Measurements from ENCODE around the gene MYO1D. TPM values are rescaled to one million over a fixed set of nuclear protein-coding genes. Genes with fewer than 3 reads are reported as not detected.

The MYO1D gene
- total RNA-seq, 4 donors from 2014 or later, result 247 to 569 (median 444) TPM

DNA sequence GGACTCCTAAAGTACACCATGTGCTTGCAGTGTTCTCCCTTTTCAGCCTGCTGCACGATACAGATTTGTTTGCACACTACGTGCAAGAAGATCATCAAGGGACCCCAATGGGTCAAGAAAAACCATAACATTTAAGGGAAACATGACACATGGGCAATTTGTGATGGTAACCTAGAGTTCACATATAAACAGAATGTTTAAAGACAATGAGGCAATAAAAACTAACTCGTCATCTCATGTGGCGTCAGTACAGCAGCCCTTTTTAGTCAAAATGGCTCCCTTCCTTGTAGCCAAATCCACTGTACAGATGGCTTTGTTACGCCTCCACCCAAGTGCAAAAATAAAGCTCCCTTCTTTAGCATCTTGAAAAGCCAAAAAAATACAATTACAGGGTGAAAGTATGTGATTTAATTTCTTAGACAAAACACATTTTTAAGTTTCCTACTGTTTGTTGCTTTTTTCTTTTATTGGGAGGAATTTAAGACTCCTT, 216.4 kb downstream of the MYO1D start:
- intact Hi-C loops (cut with DNase I; ENCODE audit: low total_unique reads), result loop anchor here (10.0 kb wide), 1 partner anchor 1736 kb away; the partner anchor contains the start of gene ADAP2
- 75 to 79% methylated on average over 5 of the region's 5 CpGs for WGBS, 2 donors (ENCODE audit: low coverage in 1 of 2)
- DNase-seq, result no peak
- in situ Hi-C loops (cut with MboI; ENCODE audit: low pct_ligation_motif_present in 1 of 4, low pct_unique_long_range_greater_than_20kb in 1 of 4, low sequenced_read_pairs in 3 of 4), result loop anchor here in 3 of 4 donors (10.0 to 25.0 kb wide), 3 partner anchors 102 to 252 kb away; no protein-coding TSS in a partner anchor
- no peak overlapping the region for H3K27ac ChIP-seq
- H3K4me1 ChIP-seq, result no peaks in the 10 kb centered on the region
- no peaks in the 10 kb centered on the region for H3K9me3 ChIP-seq
- no peaks in the 10 kb centered on the region for H3K27me3 ChIP-seq
- TF ChIP-seq POLR2AphosphoS5 (IDR thresholded peaks at IDR 0.05) (no peak), POLR2A (IDR thresholded peaks at IDR 0.05) (no peak), EP300 (IDR thresholded peaks at IDR 0.05; ENCODE audit: low read depth) (no peak)
- TF ChIP-seq, protein P1, sequence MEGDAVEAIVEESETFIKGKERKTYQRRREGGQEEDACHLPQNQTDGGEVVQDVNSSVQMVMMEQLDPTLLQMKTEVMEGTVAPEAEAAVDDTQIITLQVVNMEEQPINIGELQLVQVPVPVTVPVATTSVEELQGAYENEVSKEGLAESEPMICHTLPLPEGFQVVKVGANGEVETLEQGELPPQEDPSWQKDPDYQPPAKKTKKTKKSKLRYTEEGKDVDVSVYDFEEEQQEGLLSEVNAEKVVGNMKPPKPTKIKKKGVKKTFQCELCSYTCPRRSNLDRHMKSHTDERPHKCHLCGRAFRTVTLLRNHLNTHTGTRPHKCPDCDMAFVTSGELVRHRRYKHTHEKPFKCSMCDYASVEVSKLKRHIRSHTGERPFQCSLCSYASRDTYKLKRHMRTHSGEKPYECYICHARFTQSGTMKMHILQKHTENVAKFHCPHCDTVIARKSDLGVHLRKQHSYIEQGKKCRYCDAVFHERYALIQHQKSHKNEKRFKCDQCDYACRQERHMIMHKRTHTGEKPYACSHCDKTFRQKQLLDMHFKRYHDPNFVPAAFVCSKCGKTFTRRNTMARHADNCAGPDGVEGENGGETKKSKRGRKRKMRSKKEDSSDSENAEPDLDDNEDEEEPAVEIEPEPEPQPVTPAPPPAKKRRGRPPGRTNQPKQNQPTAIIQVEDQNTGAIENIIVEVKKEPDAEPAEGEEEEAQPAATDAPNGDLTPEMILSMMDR (IDR thresholded peaks at IDR 0.05), result no peak
- H3K36me3 ChIP-seq, result peaks cover 0 to 15% (median 5%) of the 10 kb centered on the region in 4 donors
- H3K4me3 ChIP-seq, result no peak overlapping the region

DNA sequence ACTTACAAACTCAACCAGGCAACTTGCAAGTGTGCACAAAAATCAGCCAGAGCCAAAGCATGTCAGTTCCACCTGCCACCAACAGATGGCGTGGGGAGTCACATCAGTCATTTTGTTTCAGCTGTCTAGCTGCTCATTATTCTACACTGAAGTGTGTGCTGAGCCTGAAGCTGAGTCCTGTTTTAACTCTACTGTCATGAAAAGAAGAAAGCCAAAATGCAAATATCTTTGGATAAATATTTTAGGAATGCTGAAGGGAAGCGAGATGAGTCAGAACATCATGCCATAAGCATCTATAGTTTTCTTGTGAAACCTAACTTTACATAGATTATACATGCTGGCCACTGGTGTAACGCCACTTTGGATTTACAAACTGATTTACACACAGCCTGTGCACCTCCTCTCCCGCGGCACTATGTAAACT, 217.5 kb downstream of the MYO1D start:
- in situ Hi-C loops (cut with MboI; ENCODE audit: low pct_ligation_motif_present in 1 of 4, low pct_unique_long_range_greater_than_20kb in 1 of 4, low sequenced_read_pairs in 3 of 4) (loop anchor here in 3 of 4 donors (10.0 to 25.0 kb wide), 3 partner anchors 103 to 253 kb away; no protein-coding TSS in a partner anchor), intact Hi-C loops (cut with DNase I; ENCODE audit: low total_unique reads) (no loop called here)
- Histone ChIP-seq H3K36me3 (peaks cover 0 to 15% (median 5%) of the 10 kb centered on the region in 4 donors), H3K4me3 (no peak overlapping the region), H3K27me3 (no peaks in the 10 kb centered on the region), H3K4me1 (no peaks in the 10 kb centered on the region), H3K9me3 (no peaks in the 10 kb centered on the region), H3K27ac (no peak overlapping the region)
- TF ChIP-seq, protein P1 (IDR thresholded peaks at IDR 0.05), result peak; percentile 83 to 92 (median 90)
- TF ChIP-seq POLR2AphosphoS5 (IDR thresholded peaks at IDR 0.05), result no peak
- WGBS, 2 donors (ENCODE audit: low coverage in 1 of 2), result 34 to 36% methylated on average over 4 to 5 of the region's 5 CpGs
- DNase-seq, result peak; percentile 73

DNA sequence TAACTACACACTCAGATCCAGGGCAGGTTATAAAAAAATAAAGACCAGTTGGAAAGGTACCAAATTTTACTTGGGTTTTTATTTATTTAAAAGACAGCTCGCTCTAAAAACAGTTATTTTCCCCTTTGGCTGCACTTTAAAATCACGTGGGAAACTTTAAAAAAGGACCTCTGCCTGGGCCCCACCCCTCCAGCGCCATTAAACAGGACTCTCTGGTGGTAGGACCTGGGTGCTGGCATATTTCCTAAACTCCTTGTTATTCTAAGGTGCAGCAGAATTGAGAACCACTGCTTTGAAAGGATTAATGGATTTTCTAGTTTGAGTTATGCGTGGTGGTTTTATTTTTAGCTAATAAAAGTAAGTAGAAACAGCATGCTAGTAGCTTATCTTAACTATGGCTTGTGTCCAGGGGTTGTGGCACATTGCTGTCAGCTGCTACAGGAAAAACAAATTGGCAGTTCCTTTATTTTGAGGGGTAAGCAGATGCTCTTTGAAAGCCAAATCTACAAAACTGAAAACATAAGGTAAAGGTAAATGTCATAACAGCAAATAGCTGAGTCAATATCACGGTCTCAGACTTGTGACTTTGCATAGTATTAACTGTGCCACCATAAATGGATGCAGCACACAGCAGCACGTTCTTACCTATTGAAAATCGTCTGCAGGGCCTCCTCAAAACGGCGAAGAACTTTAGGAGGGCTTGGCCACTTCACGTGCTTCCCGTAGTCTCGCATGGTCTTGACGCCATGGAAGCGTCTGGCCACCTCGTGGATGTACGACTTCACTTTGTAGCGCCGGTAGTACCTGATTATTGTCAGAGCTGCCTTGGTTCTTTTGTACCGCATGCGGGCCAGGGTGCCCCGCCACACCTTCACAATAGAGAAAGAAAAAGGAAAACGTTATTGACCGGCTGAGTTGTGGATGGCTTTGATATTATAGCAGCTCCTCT, 218.2 kb downstream of the MYO1D start:
- TF ChIP-seq, protein P1 (IDR thresholded peaks at IDR 0.05), result no peak
- TF ChIP-seq EP300 (IDR thresholded peaks at IDR 0.05; ENCODE audit: low read depth) (no peak), POLR2AphosphoS5 (IDR thresholded peaks at IDR 0.05) (no peak), POLR2A (IDR thresholded peaks at IDR 0.05) (no peak)
- Histone ChIP-seq H3K27me3 (no peaks in the 10 kb centered on the region), H3K4me1 (no peaks in the 10 kb centered on the region), H3K4me3 (no peak overlapping the region), H3K36me3 (peaks cover 0 to 16% (median 6%) of the 10 kb centered on the region in 4 donors), H3K9me3 (no peaks in the 10 kb centered on the region), H3K27ac (no peak overlapping the region)
- DNase-seq, result no peak
- 65 to 78% methylated on average over 10 to 23 of the region's 23 CpGs for WGBS, 2 donors (ENCODE audit: low coverage in 1 of 2)
- in situ Hi-C loops (cut with MboI; ENCODE audit: low pct_ligation_motif_present in 1 of 4, low pct_unique_long_range_greater_than_20kb in 1 of 4, low sequenced_read_pairs in 3 of 4) (loop anchor here in 3 of 4 donors (10.0 to 25.0 kb wide), 3 partner anchors 104 to 254 kb away; no protein-coding TSS in a partner anchor), intact Hi-C loops (cut with DNase I; ENCODE audit: low total_unique reads) (no loop called here)

GRCh38 chr17:32656886-32657285, 220.0 kb downstream of the MYO1D start:
- DNase-seq, result no peak
- H3K9me3 ChIP-seq, result no peaks in the 10 kb centered on the region
- no peak overlapping the region for H3K4me3 ChIP-seq
- 52 to 56% methylated on average over 1 of the region's 1 CpG for WGBS, 2 donors (ENCODE audit: low coverage in 1 of 2)
- no peaks in the 10 kb centered on the region for H3K27me3 ChIP-seq
- in situ Hi-C loops (cut with MboI; ENCODE audit: low pct_ligation_motif_present in 1 of 4, low pct_unique_long_range_greater_than_20kb in 1 of 4, low sequenced_read_pairs in 3 of 4) (loop anchor here in 3 of 4 donors (10.0 to 25.0 kb wide), 3 partner anchors 105 to 255 kb away; no protein-coding TSS in a partner anchor), intact Hi-C loops (cut with DNase I; ENCODE audit: low total_unique reads) (no loop called here)
- H3K36me3 ChIP-seq, result peaks cover 0 to 33% (median 15%) of the 10 kb centered on the region in 4 donors
- no peaks in the 10 kb centered on the region for H3K4me1 ChIP-seq
- no peak overlapping the region for H3K27ac ChIP-seq
- TF ChIP-seq POLR2A (IDR thresholded peaks at IDR 0.05), result no peak
- TF ChIP-seq, protein P1 (IDR thresholded peaks at IDR 0.05), result no peak
